HG03135 (cell line): Measurements from ENCODE around the gene GRK6.

Source experiments
- ATAC-seq: cut with Tn5 transposase; IDR thresholded peaks from one replicate; pipeline ENCODE4 v1.9.1; 2021; ENCODE audit warnings: mild to moderate bottlenecking, moderate library complexity; ENCODE audit not compliant: unreplicated experiment

Gene GRK6

DNA sequence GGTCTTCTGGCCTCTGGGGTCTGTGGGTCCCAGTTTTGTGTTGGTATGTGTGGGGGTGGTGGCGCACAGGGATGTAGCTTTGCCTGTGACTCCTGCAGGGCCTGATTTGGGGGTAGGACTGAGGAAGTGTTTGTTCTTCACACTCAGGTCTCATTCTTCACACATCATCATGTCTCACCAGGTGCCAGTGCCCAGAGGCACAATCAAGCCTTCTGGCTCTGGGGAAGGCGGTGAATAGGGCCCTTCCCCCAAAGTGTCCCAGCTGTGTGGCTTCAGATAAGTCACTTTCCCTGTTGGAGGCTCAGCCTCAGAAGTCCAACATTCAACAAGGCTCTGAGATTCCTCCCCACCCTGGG, 41.8 kb downstream of the GRK6 start:
- ATAC-seq, result no peak

- ATAC-seq, result no peak
Observed at GRCh38 chr5:177468685-177469628, 42.5 kb downstream of the GRK6 start.

DNA sequence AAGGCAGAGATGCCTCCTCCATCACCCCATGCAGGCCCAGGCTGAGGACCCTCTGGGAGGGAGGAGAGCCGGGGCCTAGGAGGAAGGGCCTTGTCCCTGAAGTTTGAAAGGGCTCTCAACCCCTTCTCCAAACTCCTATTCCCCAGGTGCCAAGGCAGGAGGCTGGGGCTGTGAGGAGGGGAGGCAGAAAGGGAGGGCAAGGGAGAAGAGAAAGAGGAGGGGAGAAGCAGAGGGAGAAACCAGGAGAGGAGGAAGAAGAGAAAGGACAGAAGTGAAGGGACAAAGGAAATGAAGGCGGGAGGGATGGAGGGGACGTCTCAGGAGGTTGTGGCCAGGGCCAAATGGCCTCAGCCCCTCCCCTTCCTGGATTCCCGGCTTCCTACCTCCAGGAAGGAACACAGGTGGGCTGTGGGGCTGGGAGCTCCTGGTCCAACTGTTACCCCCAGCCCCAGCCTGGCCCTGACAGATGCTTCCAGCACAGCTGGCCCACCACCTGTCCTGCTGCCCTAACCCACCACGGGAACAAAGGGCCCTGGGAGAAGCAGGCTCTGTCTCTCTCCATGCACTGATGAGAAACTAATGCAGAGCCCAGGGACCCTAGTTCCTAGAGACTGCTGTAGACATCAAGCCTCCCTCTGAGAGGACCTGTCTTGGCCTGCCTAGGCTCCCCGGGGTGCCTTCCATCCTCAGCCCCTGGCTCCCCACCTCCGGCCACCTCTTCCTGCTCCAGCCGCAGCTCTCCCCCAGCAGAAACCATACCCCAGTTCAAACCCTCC, 43.5 kb downstream of the GRK6 start:
- ATAC-seq, result no peak

DNA sequence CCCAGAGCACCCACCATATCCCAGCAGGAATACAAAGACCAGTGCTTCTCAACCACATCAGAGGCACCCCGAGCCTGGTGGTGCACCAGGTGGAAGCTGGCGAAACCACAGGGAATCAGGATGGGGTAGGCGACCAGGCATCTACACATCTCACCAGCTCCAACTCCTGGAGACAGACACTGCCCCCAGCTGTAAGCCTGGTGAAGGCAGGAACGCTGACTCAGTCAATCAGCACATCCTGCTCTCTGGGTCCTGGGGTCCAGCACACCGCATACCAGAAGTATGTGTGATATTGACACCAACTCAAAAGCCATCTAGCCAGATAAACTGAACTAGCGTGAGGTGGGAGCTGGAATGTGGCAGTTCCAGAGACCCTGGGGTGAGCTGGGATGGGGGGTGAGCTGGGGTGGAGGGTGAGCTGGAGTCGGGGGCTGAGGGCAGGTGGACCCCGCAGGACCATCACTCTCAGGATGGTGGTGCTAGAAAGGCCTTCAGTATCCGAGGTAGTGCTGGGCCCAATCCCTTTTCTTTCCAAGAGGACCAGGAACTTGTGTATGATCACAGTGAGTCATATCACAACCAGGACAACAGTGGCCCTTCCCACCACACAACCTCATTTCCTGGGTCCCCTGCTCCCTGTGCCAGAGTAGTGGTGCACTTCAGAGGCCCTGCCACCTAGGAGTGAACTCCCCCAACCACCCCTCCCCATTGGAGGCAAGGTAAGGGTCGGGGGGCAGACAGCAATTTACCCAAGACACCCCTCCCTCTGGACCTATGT, 44.5 kb downstream of the GRK6 start:
- ATAC-seq, result no peak

GRCh38 chr5:177471610-177472356, 45.3 kb downstream of the GRK6 start:
- ATAC-seq, result no peak

- ATAC-seq, result peak; percentile 40
Observed at GRCh38 chr5:177472460-177473442, 46.3 kb downstream of the GRK6 start.

- peak; percentile 37 for ATAC-seq
Observed at GRCh38 chr5:177473443-177474001, 47.0 kb downstream of the GRK6 start, which contains the start of gene DBN1. DBN1 (minus strand) TSS chr5:177473634; CDS start chr5:177473521, 113 bp downstream.

DNA sequence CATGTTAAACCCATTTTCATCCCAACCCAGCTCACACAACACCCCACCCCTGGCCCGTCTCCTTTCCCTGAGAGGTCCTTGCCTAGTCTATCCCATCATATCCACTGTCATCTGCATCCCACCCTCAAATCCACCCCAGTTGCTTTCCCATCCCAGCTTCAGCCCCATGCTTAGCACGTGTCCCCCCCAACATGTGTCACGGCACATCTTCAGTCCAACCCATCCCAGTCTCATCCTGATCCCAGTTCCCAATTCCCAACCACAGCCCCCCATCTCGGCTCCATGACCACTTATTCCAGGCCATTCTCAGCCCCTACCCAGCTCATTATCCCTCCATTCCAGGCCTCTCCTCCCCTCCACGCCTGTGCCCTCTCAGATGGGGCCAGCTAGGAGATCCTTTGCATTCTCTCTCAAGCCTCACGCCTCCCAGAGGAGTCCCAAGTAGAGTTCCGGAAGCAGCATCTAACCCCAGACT, 47.6 kb downstream of the GRK6 start:
- ATAC-seq, result no peak

GRCh38 chr5:177474846-177475562, 48.5 kb downstream of the GRK6 start:
- ATAC-seq, result no peak

- ATAC-seq, result no peak
Observed at GRCh38 chr5:177475563-177476427, 49.3 kb downstream of the GRK6 start.

- ATAC-seq, result no peak
Observed at GRCh38 chr5:177476531-177477233, 50.2 kb downstream of the GRK6 start.

GRCh38 chr5:177477701-177478477, 51.4 kb downstream of the GRK6 start:
- ATAC-seq, result no peak

DNA sequence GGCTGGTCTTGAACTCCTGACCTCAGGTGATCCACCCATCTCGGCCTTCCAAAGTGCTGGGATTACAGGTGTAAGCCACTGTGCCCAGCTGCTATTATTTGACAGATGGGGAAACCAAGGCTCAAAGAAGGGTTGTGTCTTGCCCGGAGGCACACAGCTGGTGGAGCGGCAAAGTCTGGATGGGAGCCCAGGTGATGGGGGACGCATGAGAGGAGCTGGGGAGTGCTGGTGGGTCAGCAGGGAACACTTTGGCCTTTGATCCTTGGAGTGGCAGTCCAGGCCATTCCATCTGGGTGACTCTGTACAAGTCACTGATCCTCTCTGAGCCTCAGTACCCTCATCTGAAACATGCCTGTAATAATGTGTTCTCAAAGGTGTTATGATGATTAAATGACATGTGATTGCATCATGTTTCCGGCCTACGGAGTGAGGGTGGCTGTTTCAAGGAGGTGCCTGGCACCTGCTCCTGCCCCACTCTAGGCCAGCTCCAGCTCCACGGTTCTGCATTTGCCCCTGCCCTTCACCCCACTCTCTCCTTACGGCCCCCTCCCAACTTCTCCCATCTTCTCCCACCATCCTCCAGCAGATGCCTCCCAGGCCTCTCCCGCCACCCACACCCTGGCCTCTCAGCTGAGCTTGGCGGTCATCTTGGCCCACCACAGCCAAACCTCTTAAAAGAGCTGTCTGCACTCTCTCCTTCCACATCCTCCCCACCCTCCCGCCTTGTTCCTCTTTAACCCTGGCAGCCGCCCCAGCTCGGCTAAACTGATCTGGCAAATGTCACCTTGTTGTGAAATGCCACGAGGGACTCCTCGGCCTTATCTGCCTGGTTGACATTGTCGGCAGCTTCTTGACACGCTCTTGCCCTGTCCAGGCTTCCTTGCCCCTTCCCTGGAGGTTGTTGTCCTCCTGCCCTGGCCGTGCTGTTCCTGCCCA, 52.5 kb downstream of the GRK6 start:
- ATAC-seq, result no peak

DNA sequence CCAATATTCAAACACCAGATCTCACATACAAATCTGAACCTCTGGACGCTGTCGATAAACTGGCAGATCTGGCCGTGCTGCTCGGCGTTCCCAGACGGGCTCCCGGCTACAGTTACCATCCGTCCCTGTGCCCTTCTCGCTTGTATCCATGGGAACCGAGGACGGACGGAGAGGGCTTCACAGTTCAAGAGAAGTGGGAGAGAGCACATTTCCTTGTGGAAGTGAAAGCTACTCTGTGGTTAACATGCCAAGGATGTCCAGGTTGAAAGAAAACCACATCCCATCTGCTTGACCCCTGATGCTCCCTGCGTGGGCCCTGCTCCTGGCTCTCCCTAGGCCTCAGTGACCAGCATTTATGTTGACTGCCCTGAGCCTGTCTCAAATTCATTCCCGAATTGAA, 53.3 kb downstream of the GRK6 start:
- ATAC-seq, result no peak

- ATAC-seq, result no peak
Observed at GRCh38 chr5:177482359-177482795, 55.9 kb downstream of the GRK6 start.
